Measurements from ENCODE around the gene ETV2.
"Not testable (repeated sequence)": the region's sequence is repeated elsewhere in the genome, so short reads cannot be mapped to it uniquely, and the experiment has no call there.

The ETV2 gene

DNA sequence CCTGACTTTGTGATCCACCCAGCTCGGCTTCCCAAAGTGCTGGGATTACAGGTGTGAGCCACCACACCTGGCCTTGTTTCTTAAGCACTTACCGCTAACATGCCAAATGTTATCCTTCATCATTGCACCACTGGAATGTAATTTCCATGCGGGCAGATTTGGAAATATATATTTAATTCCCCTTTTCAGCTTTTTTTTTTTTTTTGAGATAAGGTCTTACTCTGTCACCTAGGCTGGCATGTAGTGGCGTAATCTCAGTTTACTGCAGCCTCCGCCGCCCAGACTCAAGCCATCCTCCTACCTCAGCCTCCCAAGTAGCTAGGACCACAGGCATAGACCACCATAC, 20.4 kb downstream of the ETV2 start:
- DNase-seq = no peak

GRCh38 chr19:35663981-35664380, 22.4 kb downstream of the ETV2 start:
- no peak for DNase-seq

- no peak for DNase-seq
Measured at GRCh38 chr19:35665157-35665556, 23.6 kb downstream of the ETV2 start.

GRCh38 chr19:35665604-35666003, 24.1 kb downstream of the ETV2 start:
- DNase-seq = no peak

- DNase-seq = no peak
Measured at GRCh38 chr19:35666251-35666913, 24.8 kb downstream of the ETV2 start, which contains the start of gene UPK1A. Gene UPK1A, plus strand, starts transcription at chr19:35666517. Its CDS starts 296 bp downstream, at chr19:35666813.

GRCh38 chr19:35669566-35669965, 28.0 kb downstream of the ETV2 start:
- no peak for DNase-seq

DNA sequence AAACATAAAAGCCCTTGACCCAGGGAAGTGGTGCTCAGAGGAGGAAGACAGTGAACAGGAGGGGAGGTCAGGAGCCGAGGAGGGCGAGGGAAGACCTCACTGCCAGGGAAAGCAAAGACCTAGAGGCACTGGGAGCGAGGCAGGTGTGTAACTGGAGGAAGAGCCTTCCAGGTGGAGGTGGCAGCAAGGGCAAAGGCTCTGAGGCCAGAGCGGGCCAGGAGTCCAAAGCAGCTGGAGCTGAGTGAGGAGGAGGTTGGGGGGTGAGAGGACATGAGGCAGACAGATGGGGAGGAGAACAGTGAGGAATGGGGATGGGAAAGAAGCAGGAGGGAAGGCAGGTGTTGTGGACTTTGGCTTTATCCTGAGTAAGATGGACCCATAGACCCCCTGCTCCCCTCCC, 28.4 kb downstream of the ETV2 start:
- DNase-seq = no peak

- no peak for DNase-seq
Measured at GRCh38 chr19:35670686-35671085, 29.1 kb downstream of the ETV2 start.

DNA sequence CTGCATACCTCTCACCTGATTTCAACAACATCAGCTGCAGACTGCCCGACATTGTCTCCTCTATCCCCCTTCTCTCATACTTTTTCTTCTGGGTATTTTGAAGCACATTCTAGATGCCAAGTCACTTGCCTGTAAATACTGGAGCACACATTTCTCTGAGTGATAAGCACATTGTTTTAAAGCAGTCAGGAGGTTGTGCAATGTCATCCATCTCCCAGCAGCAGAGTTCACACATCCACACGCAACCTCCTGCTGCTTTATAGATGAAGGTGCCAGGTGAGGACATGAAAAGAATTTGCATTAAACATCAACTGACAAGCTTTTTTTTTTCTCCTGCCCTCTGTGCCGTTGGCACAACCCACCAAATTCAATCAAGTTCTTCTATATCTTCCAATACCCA, 30.3 kb downstream of the ETV2 start:
- DNase-seq = no peak

- DNase-seq = peak; percentile 56 to 66
Measured at GRCh38 chr19:35673121-35673804, 31.7 kb downstream of the ETV2 start.

GRCh38 chr19:35675589-35676140, 34.1 kb downstream of the ETV2 start:
- no peak for DNase-seq

- no peak for DNase-seq
Measured at GRCh38 chr19:35689836-35690235, 48.3 kb downstream of the ETV2 start.

GRCh38 chr19:35691106-35691505, 49.6 kb downstream of the ETV2 start:
- DNase-seq = not testable (repeated sequence)

GRCh38 chr19:35692010-35692409, 50.5 kb downstream of the ETV2 start:
- no peak for DNase-seq

GRCh38 chr19:35693422-35693821, 51.9 kb downstream of the ETV2 start:
- no peak for DNase-seq

GRCh38 chr19:35693835-35694599, 52.5 kb downstream of the ETV2 start:
- DNase-seq = peak; percentile 92
